Osteocyte (in vitro differentiated cells): ENCODE results near the gene EXOC6B. TPM values are rescaled to one million over a fixed set of nuclear protein-coding genes. Genes with fewer than 3 reads are reported as not detected.

ENCODE experiments used
- DNase-seq: peaks from one replicate; pipeline ENCODE4 v3.0.0; 2021; ENCODE audit warnings: mixed read lengths; ENCODE audit not compliant: unreplicated experiment; ENCODE audit errors: extremely low spot score
- H3K27ac Mint-ChIP-seq: one replicate; pipeline ENCODE4 v1.8.0; 2021; ENCODE audit warnings: mild to moderate bottlenecking, mixed read lengths; ENCODE audit not compliant: unreplicated experiment
- H3K27me3 Mint-ChIP-seq: one replicate; pipeline ENCODE4 v1.8.0; 2021; ENCODE audit warnings: mixed read lengths; ENCODE audit not compliant: unreplicated experiment
- H3K36me3 Mint-ChIP-seq: one replicate; pipeline ENCODE4 v1.8.0; 2021; ENCODE audit warnings: mixed read lengths; ENCODE audit not compliant: unreplicated experiment
- H3K4me1 Mint-ChIP-seq: one replicate; pipeline ENCODE4 v1.8.0; 2021; ENCODE audit warnings: mixed read lengths; ENCODE audit not compliant: unreplicated experiment
- H3K4me3 Mint-ChIP-seq: one replicate; pipeline ENCODE4 v1.8.0; 2021; ENCODE audit warnings: mild to moderate bottlenecking, moderate library complexity, mixed read lengths; ENCODE audit not compliant: unreplicated experiment
- H3K9me3 Mint-ChIP-seq: one replicate; pipeline ENCODE4 v1.8.0; 2021; ENCODE audit warnings: mixed read lengths; ENCODE audit not compliant: unreplicated experiment
- total RNA-seq: library from RNA; stranded (reverse); gene quantifications from 2 replicates; pipeline ENCODE4 v1.2.1, GENCODE V29; 2021
- TF ChIP-seq, protein P1 (sequence below): fragments of 200-600 bp; sonication (generic); IDR thresholded peaks from 2 replicates; pipeline ENCODE4 v1.5.0; 2021; ENCODE audit warnings: antibody characterized with exemption, mild to moderate bottlenecking, moderate library complexity

Gene EXOC6B
- total RNA-seq, 1 donor from 2014 or later = 33.8 TPM

DNA sequence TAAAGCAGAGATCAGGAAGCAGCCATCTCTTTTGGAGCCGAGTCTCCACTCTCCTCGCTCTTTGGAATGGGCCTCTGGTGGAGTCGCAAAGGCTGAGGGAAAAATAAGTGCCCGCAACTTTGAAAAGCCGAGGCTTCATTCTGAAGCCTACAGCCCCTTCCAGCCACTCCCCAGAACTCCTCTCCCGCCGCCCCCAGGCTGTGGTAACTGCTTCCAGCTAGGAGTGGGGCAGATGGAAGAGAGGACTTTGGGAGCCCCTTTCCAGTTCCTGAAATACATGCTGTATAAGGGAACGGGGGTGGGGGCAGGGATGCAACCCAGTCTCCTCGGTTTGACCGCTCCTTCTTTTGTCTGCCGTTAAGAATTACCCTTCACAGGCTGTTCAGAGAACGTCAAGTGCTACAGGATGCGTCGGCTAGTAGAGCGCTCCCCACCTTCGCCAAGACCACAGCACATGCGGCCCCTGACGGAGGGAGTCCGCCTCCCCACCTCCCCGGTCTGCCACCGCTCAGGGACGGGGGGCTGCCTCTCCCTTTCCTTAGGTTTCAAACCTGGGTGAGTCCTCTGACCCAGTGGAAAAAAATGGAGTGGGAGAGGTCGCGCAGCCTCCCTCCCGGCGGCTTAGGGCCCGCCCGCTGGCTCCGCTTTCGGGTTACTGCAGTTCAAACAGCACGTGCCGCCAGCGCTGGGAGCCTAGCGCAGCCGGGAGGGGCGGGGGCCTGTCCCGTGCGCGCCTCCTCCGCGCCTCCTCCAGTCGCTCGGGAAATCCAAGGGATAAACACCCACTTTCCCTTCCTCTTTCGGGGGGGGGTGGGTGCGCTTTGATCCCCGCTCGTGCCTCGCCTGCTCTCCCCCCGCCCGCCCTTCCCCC, 683.0 kb downstream of the EXOC6B start:
- TF ChIP-seq, protein P1, sequence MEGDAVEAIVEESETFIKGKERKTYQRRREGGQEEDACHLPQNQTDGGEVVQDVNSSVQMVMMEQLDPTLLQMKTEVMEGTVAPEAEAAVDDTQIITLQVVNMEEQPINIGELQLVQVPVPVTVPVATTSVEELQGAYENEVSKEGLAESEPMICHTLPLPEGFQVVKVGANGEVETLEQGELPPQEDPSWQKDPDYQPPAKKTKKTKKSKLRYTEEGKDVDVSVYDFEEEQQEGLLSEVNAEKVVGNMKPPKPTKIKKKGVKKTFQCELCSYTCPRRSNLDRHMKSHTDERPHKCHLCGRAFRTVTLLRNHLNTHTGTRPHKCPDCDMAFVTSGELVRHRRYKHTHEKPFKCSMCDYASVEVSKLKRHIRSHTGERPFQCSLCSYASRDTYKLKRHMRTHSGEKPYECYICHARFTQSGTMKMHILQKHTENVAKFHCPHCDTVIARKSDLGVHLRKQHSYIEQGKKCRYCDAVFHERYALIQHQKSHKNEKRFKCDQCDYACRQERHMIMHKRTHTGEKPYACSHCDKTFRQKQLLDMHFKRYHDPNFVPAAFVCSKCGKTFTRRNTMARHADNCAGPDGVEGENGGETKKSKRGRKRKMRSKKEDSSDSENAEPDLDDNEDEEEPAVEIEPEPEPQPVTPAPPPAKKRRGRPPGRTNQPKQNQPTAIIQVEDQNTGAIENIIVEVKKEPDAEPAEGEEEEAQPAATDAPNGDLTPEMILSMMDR = no peak
- Mint-ChIP-seq H3K4me1 (peaks cover 39% of the 10 kb centered on the region), H3K27ac (no peak overlapping the region), H3K27me3 (peaks cover 28% of the 10 kb centered on the region), H3K36me3 (peaks cover 3% of the 10 kb centered on the region), H3K4me3 (no peak overlapping the region), H3K9me3 (no peaks in the 10 kb centered on the region)
- DNase-seq = peak; percentile 79

DNA sequence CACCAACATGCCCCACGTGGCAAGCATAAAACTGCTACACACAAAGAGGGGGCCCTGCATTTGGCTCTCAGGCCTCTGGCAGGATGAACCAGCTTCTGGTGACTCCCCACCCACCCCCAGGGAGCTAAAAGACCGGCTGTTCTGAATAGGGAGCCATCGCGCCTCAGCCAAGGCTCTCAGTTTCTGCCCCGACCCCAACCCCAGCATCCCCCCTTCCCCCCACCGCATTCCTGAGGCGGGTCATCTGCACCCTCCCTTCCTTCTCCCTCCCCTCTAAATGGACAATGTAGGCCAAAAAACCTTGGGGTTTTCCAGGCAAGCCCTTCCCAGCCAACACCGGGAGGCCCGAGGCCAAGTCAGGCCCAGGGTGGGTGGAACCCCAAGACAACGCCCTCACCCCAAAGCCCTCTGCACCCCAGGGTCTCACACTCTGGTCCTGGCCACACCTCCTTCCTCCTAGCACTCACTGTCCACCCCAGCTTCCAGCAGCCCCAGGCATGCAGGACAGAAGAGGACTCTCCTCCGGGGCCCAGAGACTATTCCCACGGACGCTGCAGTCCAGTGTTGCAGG, 683.9 kb downstream of the EXOC6B start:
- Mint-ChIP-seq H3K9me3 (no peaks in the 10 kb centered on the region), H3K36me3 (peaks cover 3% of the 10 kb centered on the region), H3K4me3 (no peak overlapping the region), H3K27me3 (peaks cover 26% of the 10 kb centered on the region), H3K27ac (no peak overlapping the region), H3K4me1 (peaks cover 37% of the 10 kb centered on the region)
- peak; percentile 75 for DNase-seq
- TF ChIP-seq, protein P1 = no peak

DNA sequence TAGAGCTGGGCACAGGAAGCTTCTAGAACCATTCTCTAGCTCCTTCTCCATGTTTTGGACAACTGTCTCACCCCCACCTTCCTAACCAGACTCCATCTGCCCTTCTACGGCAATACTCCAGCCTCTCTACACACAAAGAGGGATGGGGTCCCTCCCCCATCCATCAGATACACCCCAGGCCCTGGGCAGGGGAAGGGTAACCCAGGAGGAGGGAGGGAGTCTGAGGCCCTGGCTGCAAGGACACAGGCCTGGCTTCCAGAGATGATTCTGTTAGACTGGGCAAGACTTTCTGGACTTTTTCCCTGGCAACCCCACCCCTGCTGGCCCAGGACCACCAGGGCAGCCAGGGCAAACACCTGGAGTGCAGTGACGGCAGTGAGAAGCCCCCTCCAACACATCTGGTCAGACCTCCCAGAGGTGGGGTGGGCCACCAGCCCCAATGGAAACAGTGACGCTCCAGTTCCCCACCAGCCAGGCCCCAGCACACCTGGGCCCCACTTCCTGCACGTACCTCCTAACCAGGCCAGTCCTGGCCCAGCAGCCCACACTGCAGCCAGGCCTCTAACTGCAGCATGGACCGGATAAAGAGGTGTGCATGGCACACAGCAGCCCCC, 684.7 kb downstream of the EXOC6B start:
- DNase-seq = peak; percentile 72
- Mint-ChIP-seq H3K9me3 (no peaks in the 10 kb centered on the region), H3K27me3 (peaks cover 18% of the 10 kb centered on the region), H3K36me3 (no peaks in the 10 kb centered on the region), H3K4me3 (no peak overlapping the region), H3K4me1 (peaks cover 31% of the 10 kb centered on the region), H3K27ac (no peak overlapping the region)
- TF ChIP-seq, protein P1 = no peak

DNA sequence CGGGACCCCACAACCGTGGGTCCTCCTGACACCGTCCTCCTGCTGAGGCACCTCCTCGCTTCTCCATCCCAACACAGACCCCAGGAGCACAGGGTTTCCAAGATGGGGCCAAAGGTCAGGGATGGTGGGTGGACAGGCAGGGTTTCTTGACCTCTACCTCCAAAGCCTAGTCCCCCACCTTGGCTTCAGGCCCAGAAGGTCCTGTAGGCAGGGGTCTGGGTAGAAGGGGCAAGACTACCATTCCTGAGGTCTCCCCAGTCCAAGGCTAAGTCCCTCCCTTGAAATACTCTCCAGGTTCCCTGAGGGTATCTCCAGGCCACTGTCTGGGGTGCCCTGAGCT, 685.2 kb downstream of the EXOC6B start:
- Mint-ChIP-seq H3K27ac (no peak overlapping the region), H3K9me3 (no peaks in the 10 kb centered on the region), H3K4me1 (peaks cover 26% of the 10 kb centered on the region), H3K27me3 (peaks cover 12% of the 10 kb centered on the region), H3K36me3 (no peaks in the 10 kb centered on the region), H3K4me3 (no peak overlapping the region)
- no peak for DNase-seq
- TF ChIP-seq, protein P1 = no peak
